HCT116 (cell line): ENCODE measurements around the gene SMTN. TPM values are rescaled to one million over a fixed set of nuclear protein-coding genes. Genes with fewer than 3 reads are reported as not detected.

Source experiments
- ATAC-seq: fragments of 200-7000 bp; cut with Tn5 transposase; 2 replicates; pipeline ENCODE4 v1.9.1; 2020; ENCODE audit warnings: mild to moderate bottlenecking, moderate library complexity
- BruUV-seq: library from RNA; stranded (reverse); fragments of 400-500 nt; replicated peaks from 2 replicates; lab custom pipeline; 2021; lab: Mats Ljungman, UMichigan
- CTCF ChIA-PET: fragments of 300-600 bp; sonication (Branson Sonifier 250); formaldehyde crosslinking; loops from one replicate; lab custom pipeline; 2021; ENCODE audit warnings: antibody characterized with exemption; lab: Charles Lee
- POLR2A ChIA-PET: fragments of 300-600, 350-600 bp; sonication (Branson Sonifier 250); formaldehyde crosslinking; loops from one replicate; lab custom pipeline; 2021; ENCODE audit warnings: antibody characterized with exemption; lab: Charles Lee
- RAD21 ChIA-PET, 2 experiments: fragments of 300-600 bp; sonication (Branson Sonifier 250); formaldehyde crosslinking; loops; one replicate each; lab custom pipeline; 2023; ENCODE audit warnings: low total read pairs in 2 of 2; ENCODE audit not compliant: uncharacterized antibody in 2 of 2, unreplicated experiment in 2 of 2, low non-redundant PET in 1 of 2; lab: Charles Lee
- DNase-seq: peaks from one replicate; pipeline ENCODE4 v3.0.0-alpha.2; 2010; ENCODE audit warnings: low read depth, low spot score
- H2AFZ ChIP-seq: fragments of 200-600 bp; shearing (Covaris generic), sonication (generic); 2 replicates; pipeline ENCODE4 v1.6.1; 2017; ENCODE audit warnings: low read depth, mixed run types, mixed read lengths, antibody characterized with exemption, low read length; ENCODE audit not compliant: poor library complexity, severe bottlenecking
- H3K27ac ChIP-seq: 2 replicates; pipeline ENCODE4 v1.5.1; 2012; ENCODE audit warnings: low read depth, low read length
- H3K27me3 ChIP-seq: fragments of 200-600 bp; sonication (generic); 2 replicates; pipeline ENCODE4 v1.6.1; 2016; ENCODE audit warnings: mixed run types, low read length, mixed read lengths; ENCODE audit not compliant: insufficient read depth
- H3K36me3 ChIP-seq, 2 experiments: fragments of 200-500 bp in 1 of 2; fragments of 200-600 bp in 1 of 2; sonication (Bioruptor generic) in 1 of 2; sonication (generic) in 1 of 2; 2 replicates each; pipeline versions ENCODE4 v1.5.1 to v1.6.1; 2014 to 2016; ENCODE audit warnings: low read length in 2 of 2, inconsistent platforms in 1 of 2, mixed read lengths in 1 of 2, mixed run types in 1 of 2; ENCODE audit not compliant: insufficient read depth in 2 of 2, control insufficient read depth in 1 of 2
- H3K4me1 ChIP-seq, 2 experiments: fragments of 200-600 bp in 1 of 2; sonication (generic) in 1 of 2; 2 replicates each; pipeline versions ENCODE4 v1.5.1 to v1.6.1; 2012 to 2017; ENCODE audit warnings: low read length in 2 of 2, inconsistent platforms in 1 of 2, mild to moderate bottlenecking in 1 of 2, mixed read lengths in 1 of 2, mixed run types in 1 of 2, moderate library complexity in 1 of 2; ENCODE audit not compliant: insufficient read depth in 2 of 2, control insufficient read depth in 1 of 2
- H3K4me2 ChIP-seq: fragments of 200-600 bp; sonication (generic); 2 replicates; pipeline ENCODE4 v1.6.1; 2017; ENCODE audit warnings: mixed run types, low read length, mixed read lengths
- H3K4me3 ChIP-seq, 2 experiments: fragments of 200-600 bp in 1 of 2; sonication (generic) in 1 of 2; replicated peaks in 1 of 2; 2 replicates each; pipeline ENCODE4 v1.5.1; 2011 to 2016; ENCODE audit warnings: low read length in 2 of 2, control low read depth in 1 of 2, low read depth in 1 of 2, mild to moderate bottlenecking in 1 of 2, mixed read lengths in 1 of 2, mixed run types in 1 of 2
- H3K79me2 ChIP-seq: fragments of 200-600 bp; sonication (generic); 2 replicates; pipeline ENCODE4 v1.6.1; 2017; ENCODE audit warnings: mild to moderate bottlenecking, mixed run types, low read length, moderate library complexity, mixed read lengths; ENCODE audit not compliant: insufficient read depth
- H3K9ac ChIP-seq: fragments of 200-600 bp; sonication (generic); 2 replicates; pipeline ENCODE4 v1.6.1; 2016; ENCODE audit warnings: low read length, mixed read lengths
- H3K9me2 ChIP-seq: fragments of 200-600 bp; sonication (generic), shearing (Covaris generic); 2 replicates; pipeline ENCODE4 v1.6.1; 2017; ENCODE audit warnings: mixed run types, mild to moderate bottlenecking, moderate library complexity; ENCODE audit not compliant: insufficient read depth
- H3K9me3 ChIP-seq, 2 experiments: fragments of 200-500 bp in 1 of 2; fragments of 200-600 bp in 1 of 2; sonication (Bioruptor generic) in 1 of 2; sonication (generic) in 1 of 2; 2 replicates each; pipeline ENCODE4 v1.6.1; 2014 to 2017; ENCODE audit warnings: low read length in 2 of 2, mixed read lengths in 2 of 2, inconsistent platforms in 1 of 2, low read depth in 1 of 2, mild to moderate bottlenecking in 1 of 2, mixed run types in 1 of 2, moderate library complexity in 1 of 2; ENCODE audit not compliant: control insufficient read depth in 1 of 2, insufficient read depth in 1 of 2
- H4K20me1 ChIP-seq: fragments of 200-600 bp; sonication (generic), shearing (Covaris generic); 2 replicates; pipeline ENCODE4 v1.6.1; 2017; ENCODE audit warnings: mixed run types, mild to moderate bottlenecking, moderate library complexity; ENCODE audit not compliant: insufficient read depth
- CEBPB ChIP-seq: IDR thresholded peaks from 2 replicates; pipeline ENCODE4 v1.6.1; 2012; ENCODE audit warnings: low read depth
- EGR1 ChIP-seq: IDR thresholded peaks from 2 replicates; pipeline ENCODE4 v1.6.1; 2012; ENCODE audit warnings: low read depth
- ELF1 ChIP-seq: IDR thresholded peaks from 2 replicates; pipeline ENCODE4 v1.6.1; 2012; ENCODE audit warnings: low read depth, borderline replicate concordance
- EZH2 ChIP-seq: fragments of 200-600 bp; sonication (generic); IDR thresholded peaks from 2 replicates; pipeline ENCODE4 v1.6.1; 2017; ENCODE audit warnings: antibody characterized with exemption, mixed run types
- EZH2phosphoT487 ChIP-seq: fragments of 200-600 bp; IDR thresholded peaks from 2 replicates; pipeline ENCODE4 v1.6.1; 2018; ENCODE audit warnings: antibody characterized with exemption, borderline replicate concordance
- FOSL1 ChIP-seq: IDR thresholded peaks from 2 replicates; pipeline ENCODE4 v1.6.1; 2012; ENCODE audit warnings: low read depth
- JUND ChIP-seq: IDR thresholded peaks from 2 replicates; pipeline ENCODE4 v1.6.1; 2012
- POLR2A ChIP-seq: IDR thresholded peaks from 2 replicates; pipeline ENCODE4 v1.7.0; 2011; ENCODE audit warnings: borderline replicate concordance; ENCODE audit not compliant: insufficient read depth, insufficient read length; ENCODE audit errors: extremely low read depth
- POLR2AphosphoS5 ChIP-seq: IDR thresholded peaks from 2 replicates; pipeline ENCODE4 v1.6.1; 2011; ENCODE audit warnings: mild to moderate bottlenecking, low read depth, low read length, moderate library complexity
- RAD21 ChIP-seq: IDR thresholded peaks from 2 replicates; pipeline ENCODE4 v1.6.1; 2012; ENCODE audit warnings: low read depth, mild to moderate bottlenecking
- SP1 ChIP-seq: IDR thresholded peaks from 2 replicates; pipeline ENCODE4 v1.6.1; 2012; ENCODE audit warnings: low read depth
- SRF ChIP-seq: IDR thresholded peaks from 2 replicates; pipeline ENCODE4 v1.6.1; 2012; ENCODE audit warnings: low read depth
- TCF7L2 ChIP-seq: IDR thresholded peaks from 2 replicates; pipeline ENCODE4 v1.7.0; 2011; ENCODE audit warnings: borderline replicate concordance, inconsistent platforms; ENCODE audit not compliant: insufficient read depth, insufficient read length; ENCODE audit errors: extremely low read depth
- YY1 ChIP-seq: IDR thresholded peaks from 2 replicates; pipeline ENCODE4 v1.6.1; 2011; ENCODE audit warnings: low read length, low read depth, moderate library complexity, mild to moderate bottlenecking; ENCODE audit not compliant: insufficient replicate concordance; ENCODE audit errors: extremely low read depth
- ZFX ChIP-seq: fragments of 450-650 bp; IDR thresholded peaks from 2 replicates; pipeline ENCODE4 v1.6.1; 2017
- ZNF274 ChIP-seq: fragments of 200-500 bp; sonication (Bioruptor generic); IDR thresholded peaks from 2 replicates; pipeline ENCODE4 v1.6.1; 2014; ENCODE audit warnings: mild to moderate bottlenecking, low read depth, low read length, inconsistent platforms
- intact Hi-C: fragments of 100-400 bp; cut with micrococcal nuclease; formaldehyde crosslinking; loops from 2 replicates; pipeline ENCODE4 v1.10.0; 2022
- total RNA-seq: library from RNA; stranded (reverse); gene quantifications from one replicate; pipeline ENCODE4 v1.2.1, GENCODE V29; 2021; ENCODE audit not compliant: unreplicated experiment
- TF ChIP-seq, protein P1 (sequence below), 3 experiments: fragments of 200-600 bp in 1 of 3; sonication (generic) in 1 of 3; IDR thresholded peaks in 2 of 3; conservative IDR thresholded peaks in 1 of 3; 2 replicates each; pipeline ENCODE4 v1.5.1; 2012 to 2017; ENCODE audit warnings: low read depth in 2 of 3, low read length in 2 of 3, antibody characterized with exemption in 1 of 3, borderline replicate concordance in 1 of 3, control low read depth in 1 of 3, mild to moderate bottlenecking in 1 of 3, mixed read lengths in 1 of 3, mixed run types in 1 of 3, moderate library complexity in 1 of 3; ENCODE audit not compliant: insufficient read depth in 1 of 3
- TF ChIP-seq, protein P2 (sequence below): IDR thresholded peaks from 2 replicates; pipeline ENCODE4 v1.6.1; 2012
- TF ChIP-seq, protein P3 (sequence below): IDR thresholded peaks from 2 replicates; pipeline ENCODE4 v1.6.1; 2012

SMTN gene
- total RNA-seq, 1 experiment from 2014 or later, result 148 TPM

DNA sequence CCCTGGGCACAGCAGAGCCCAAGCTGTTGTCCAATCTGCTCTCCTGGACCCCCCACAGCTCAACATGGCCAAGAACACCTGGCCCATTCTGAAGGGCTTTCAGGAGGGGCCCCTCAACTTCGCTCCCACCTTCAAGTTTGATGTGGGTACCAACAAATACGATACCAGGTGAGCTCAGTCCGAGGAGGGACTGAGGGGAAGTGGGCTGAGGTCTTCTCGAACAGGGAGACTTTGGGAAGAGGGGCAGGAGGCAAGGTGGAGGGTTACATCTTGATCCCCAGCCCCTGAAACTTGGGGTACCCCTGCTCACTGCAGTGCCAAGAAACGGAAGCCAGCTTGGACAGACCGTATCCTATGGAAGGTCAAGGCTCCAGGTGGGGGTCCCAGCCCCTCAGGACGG is 47.0 kb downstream of the SMTN start:
- Histone ChIP-seq H2AFZ (no peak overlapping the region), H3K79me2 (no peaks in the 10 kb centered on the region), H3K36me3 (no peaks in the 10 kb centered on the region), H3K27me3 (no peaks in the 10 kb centered on the region), H3K27ac (no peak overlapping the region), H3K4me1 (peaks cover 4 to 13% of the 10 kb centered on the region in 2 experiments; a peak in 2 of 4 replicates), H3K4me2 (no peak overlapping the region), H3K9me3 (no peaks in the 10 kb centered on the region), H3K4me3 (no peak overlapping the region), H3K9ac (no peak overlapping the region), H3K9me2 (no peaks in the 10 kb centered on the region), H4K20me1 (no peaks in the 10 kb centered on the region)
- POLR2A ChIA-PET, result no interaction called here
- TF ChIP-seq JUND, result no peak
- TF ChIP-seq ZNF274, result no peak
- TF ChIP-seq SRF, result no peak
- CTCF ChIA-PET, result interaction anchor here (1.5 kb wide), 1 partner anchor 20 kb away, joined by 6 read pairs; the partner anchor contains the start of gene SELENOM
- no TSS peak for BruUV-seq
- intact Hi-C loops, result no loop called here
- ATAC-seq, result no peak
- RAD21 ChIA-PET, result no interaction called here
- no peak for DNase-seq

DNA sequence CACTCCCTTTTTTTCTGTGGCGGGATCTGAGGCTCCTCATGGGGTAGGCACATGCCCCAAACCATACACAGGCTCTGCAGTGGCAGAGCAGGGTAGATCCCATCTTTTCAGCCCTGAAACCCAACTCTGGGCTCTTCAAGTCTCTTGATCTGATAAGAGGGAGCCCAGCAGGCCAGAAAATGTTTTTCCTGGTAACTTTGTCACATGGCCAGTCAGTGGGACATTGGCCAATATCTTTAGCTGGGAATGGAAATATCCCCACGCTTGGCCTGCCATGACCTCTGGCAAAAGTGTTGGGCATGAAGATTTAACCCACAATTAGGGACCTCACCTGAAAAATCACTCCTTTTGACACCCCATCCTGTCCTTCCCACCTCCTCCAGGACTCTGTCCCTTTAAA is 49.8 kb downstream of the SMTN start:
- Histone ChIP-seq H3K4me1 (peaks cover 4 to 6% of the 10 kb centered on the region in 2 experiments; a peak in 2 of 4 replicates), H4K20me1 (no peaks in the 10 kb centered on the region), H3K27ac (no peak overlapping the region), H3K27me3 (no peaks in the 10 kb centered on the region), H2AFZ (no peak overlapping the region), H3K4me2 (no peak overlapping the region), H3K9me2 (no peaks in the 10 kb centered on the region), H3K9ac (no peak overlapping the region), H3K4me3 (no peak overlapping the region), H3K9me3 (no peaks in the 10 kb centered on the region), H3K36me3 (no peaks in the 10 kb centered on the region), H3K79me2 (no peaks in the 10 kb centered on the region)
- POLR2A ChIA-PET, result no interaction called here
- RAD21 ChIA-PET, result no interaction called here
- intact Hi-C loops, result no loop called here
- ATAC-seq, result no peak
- no TSS peak for BruUV-seq
- CTCF ChIA-PET, result interaction anchor here (1.7 kb wide), 1 partner anchor 23 kb away, joined by 6 read pairs; the partner anchor contains the start of gene SELENOM
- no peak for DNase-seq
- TF ChIP-seq CEBPB, result no peak
- no peak for TF ChIP-seq POLR2A
- TF ChIP-seq, protein P1, sequence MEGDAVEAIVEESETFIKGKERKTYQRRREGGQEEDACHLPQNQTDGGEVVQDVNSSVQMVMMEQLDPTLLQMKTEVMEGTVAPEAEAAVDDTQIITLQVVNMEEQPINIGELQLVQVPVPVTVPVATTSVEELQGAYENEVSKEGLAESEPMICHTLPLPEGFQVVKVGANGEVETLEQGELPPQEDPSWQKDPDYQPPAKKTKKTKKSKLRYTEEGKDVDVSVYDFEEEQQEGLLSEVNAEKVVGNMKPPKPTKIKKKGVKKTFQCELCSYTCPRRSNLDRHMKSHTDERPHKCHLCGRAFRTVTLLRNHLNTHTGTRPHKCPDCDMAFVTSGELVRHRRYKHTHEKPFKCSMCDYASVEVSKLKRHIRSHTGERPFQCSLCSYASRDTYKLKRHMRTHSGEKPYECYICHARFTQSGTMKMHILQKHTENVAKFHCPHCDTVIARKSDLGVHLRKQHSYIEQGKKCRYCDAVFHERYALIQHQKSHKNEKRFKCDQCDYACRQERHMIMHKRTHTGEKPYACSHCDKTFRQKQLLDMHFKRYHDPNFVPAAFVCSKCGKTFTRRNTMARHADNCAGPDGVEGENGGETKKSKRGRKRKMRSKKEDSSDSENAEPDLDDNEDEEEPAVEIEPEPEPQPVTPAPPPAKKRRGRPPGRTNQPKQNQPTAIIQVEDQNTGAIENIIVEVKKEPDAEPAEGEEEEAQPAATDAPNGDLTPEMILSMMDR (IDR thresholded peaks at IDR 0.05 in 2 of 3, conservative IDR thresholded peaks at IDR 0.05 in 1 of 3; ENCODE audit: borderline replicate concordance in 1 of 3, insufficient read depth in 1 of 3, low read depth in 2 of 3, low read length in 2 of 3), result no peak
- no peak for TF ChIP-seq ZFX
- TF ChIP-seq FOSL1, result no peak
- TF ChIP-seq EZH2phosphoT487, result no peak
- TF ChIP-seq YY1, result no peak
- no peak for TF ChIP-seq RAD21
- TF ChIP-seq, protein P2, sequence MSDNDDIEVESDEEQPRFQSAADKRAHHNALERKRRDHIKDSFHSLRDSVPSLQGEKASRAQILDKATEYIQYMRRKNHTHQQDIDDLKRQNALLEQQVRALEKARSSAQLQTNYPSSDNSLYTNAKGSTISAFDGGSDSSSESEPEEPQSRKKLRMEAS, result no peak
- TF ChIP-seq JUND, result no peak
- TF ChIP-seq SRF, result no peak
- no peak for TF ChIP-seq EZH2
- TF ChIP-seq SP1, result no peak
- no peak for TF ChIP-seq ZNF274
- no peak for TF ChIP-seq EGR1
- TF ChIP-seq, protein P3, sequence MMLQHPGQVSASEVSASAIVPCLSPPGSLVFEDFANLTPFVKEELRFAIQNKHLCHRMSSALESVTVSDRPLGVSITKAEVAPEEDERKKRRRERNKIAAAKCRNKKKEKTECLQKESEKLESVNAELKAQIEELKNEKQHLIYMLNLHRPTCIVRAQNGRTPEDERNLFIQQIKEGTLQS, result no peak
- no peak for TF ChIP-seq ELF1
- TF ChIP-seq POLR2AphosphoS5, result no peak
- no peak for TF ChIP-seq TCF7L2
